HepG2 (cell line): Measurements from ENCODE around the gene KIRREL3. TPM values are rescaled to one million over a fixed set of nuclear protein-coding genes. Genes with fewer than 3 reads are reported as not detected.

ENCODE experiments used
- ATAC-seq: fragments of 200-7000 bp; cut with Tn5 transposase; 3 replicates; pipeline ENCODE4 v1.9.1; 2020; ENCODE audit warnings: mild to moderate bottlenecking, moderate library complexity
- BruUV-seq: library from RNA; stranded (reverse); fragments of 400-500 nt; replicated peaks from 2 replicates; lab custom pipeline; 2021; lab: Mats Ljungman, UMichigan
- CTCF ChIA-PET: fragments of 300-600 bp; formaldehyde crosslinking; extraction: SDS; loops from one replicate; lab custom pipeline; 2021; ENCODE audit warnings: low total read pairs, inconsistent platforms, low intra/inter-chr PET ratio; lab: Yijun Ruan, JAX
- POLR2A ChIA-PET: fragments of 350-600 bp; sonication (Branson Sonifier 250); formaldehyde crosslinking; loops from one replicate; lab custom pipeline; 2020; ENCODE audit warnings: antibody characterized with exemption, inconsistent platforms; lab: Yijun Ruan, JAX
- DNase-seq: peaks from one replicate; pipeline ENCODE4 v3.0.0-alpha.2; 2015; ENCODE audit warnings: low spot score
- FAIRE-seq: peaks from 3 replicates; lab custom pipeline; 2011; peaks lifted over from hg19 to GRCh38; lab: Jason Lieb, UNC
- H2AFZ ChIP-seq: one replicate; pipeline ENCODE4 v1.6.1; 2011; ENCODE audit warnings: low read length, inconsistent platforms
- H3K27ac ChIP-seq: fragments of 300-600 bp; 3 replicates; pipeline ENCODE4 v1.8.0; 2011; ENCODE audit warnings: mixed run types, mild to moderate bottlenecking, mixed read lengths, low read length, inconsistent platforms; ENCODE audit not compliant: insufficient read depth; ENCODE audit errors: extremely low read length
- H3K27me3 ChIP-seq, 2 experiments: fragments of 200-600 bp in 1 of 2; 2 replicates in 1 of 2; 3 replicates in 1 of 2; pipeline versions ENCODE4 v1.6.0 to v1.8.0; 2011; ENCODE audit warnings: low read length in 2 of 2, mild to moderate bottlenecking in 2 of 2, moderate library complexity in 2 of 2, inconsistent platforms in 1 of 2; ENCODE audit not compliant: insufficient read depth in 2 of 2, control insufficient read depth in 1 of 2
- H3K36me3 ChIP-seq, 2 experiments: fragments of 200-600 bp in 1 of 2; replicated peaks in 1 of 2; 2 replicates in 1 of 2; 3 replicates in 1 of 2; pipeline versions ENCODE4 v1.5.1 to v1.8.0; 2011; ENCODE audit warnings: low read length in 2 of 2, inconsistent platforms in 1 of 2; ENCODE audit not compliant: insufficient read depth in 2 of 2, control insufficient read depth in 1 of 2
- H3K4me1 ChIP-seq: 2 replicates; pipeline ENCODE4 v1.5.1; 2012; ENCODE audit warnings: low read length, inconsistent platforms; ENCODE audit not compliant: insufficient read depth
- H3K4me2 ChIP-seq: 2 replicates; pipeline ENCODE4 v1.6.0; 2011; ENCODE audit warnings: low read depth, low read length, inconsistent platforms
- H3K4me3 ChIP-seq, 3 experiments: fragments of 200-600 bp in 1 of 3; sonication (generic), shearing (Covaris generic) in 1 of 3; replicated peaks in 1 of 3; 2 replicates each; pipeline ENCODE4 v1.5.1; 2011 to 2016; ENCODE audit warnings: low read length in 3 of 3, inconsistent platforms in 2 of 3, low read depth in 2 of 3, mild to moderate bottlenecking in 2 of 3, control low read depth in 1 of 3, mixed read lengths in 1 of 3; ENCODE audit not compliant: insufficient read depth in 1 of 3
- H3K79me2 ChIP-seq: one replicate; pipeline ENCODE4 v1.6.1; 2011; ENCODE audit warnings: low read length, inconsistent platforms; ENCODE audit not compliant: insufficient read depth
- H3K9ac ChIP-seq: 2 replicates; pipeline ENCODE4 v1.6.0; 2011; ENCODE audit warnings: mild to moderate bottlenecking, low read depth, low read length, inconsistent platforms; ENCODE audit not compliant: insufficient read depth
- H3K9me3 ChIP-seq: 2 replicates; pipeline ENCODE4 v1.5.1; 2012; ENCODE audit warnings: mild to moderate bottlenecking, low read length
- H4K20me1 ChIP-seq: 2 replicates; pipeline ENCODE4 v1.6.0; 2011; ENCODE audit warnings: inconsistent platforms, mild to moderate bottlenecking, low read length, moderate library complexity; ENCODE audit not compliant: insufficient read depth
- ARNT ChIP-seq: fragments of 450-650 bp; IDR thresholded peaks from 2 replicates; pipeline ENCODE4 v1.6.1; 2017
- BHLHE40 ChIP-seq: IDR thresholded peaks from 2 replicates; pipeline ENCODE4 v1.6.1; 2011; ENCODE audit warnings: low read length, improper control_type of control experiment
- CBX2 ChIP-seq, 2 experiments: fragments of 200-600 bp in 1 of 2; sonication (generic); formaldehyde crosslinking in 1 of 2; IDR thresholded peaks; 2 replicates each; pipeline versions ENCODE4 v1.7.0 to v1.8.1; 2018 to 2022; ENCODE audit warnings: low read depth in 2 of 2, low read length in 1 of 2, mild to moderate bottlenecking in 1 of 2, missing genetic modification reagents in 1 of 2
- HBP1 ChIP-seq: IDR thresholded peaks from 2 replicates; pipeline ENCODE4 v1.6.1; 2016; ENCODE audit warnings: low read depth, control low read depth
- HMGXB4 ChIP-seq, 2 experiments: sonication (generic) in 1 of 2; formaldehyde crosslinking in 1 of 2; IDR thresholded peaks; 2 replicates each; pipeline versions ENCODE4 v1.4.0 to v1.6.1; 2018 to 2020; ENCODE audit warnings: missing genetic modification reagents in 2 of 2, borderline replicate concordance in 1 of 2, low read depth in 1 of 2, mild to moderate bottlenecking in 1 of 2, missing biosample characterization in 1 of 2
- KDM1A ChIP-seq: IDR thresholded peaks from 2 replicates; pipeline ENCODE4 v1.6.1; 2016; ENCODE audit warnings: missing compliant biosample characterization
- POLR2A ChIP-seq, 2 experiments: IDR thresholded peaks; 2 replicates each; pipeline ENCODE4 v1.6.1; 2011; ENCODE audit warnings: low read depth in 2 of 2, low read length in 2 of 2, mild to moderate bottlenecking in 1 of 2, moderate library complexity in 1 of 2; ENCODE audit not compliant: insufficient read depth in 1 of 2
- RORA ChIP-seq: sonication (generic); formaldehyde crosslinking; IDR thresholded peaks from 2 replicates; pipeline ENCODE4 v1.5.0; 2020; ENCODE audit warnings: mild to moderate bottlenecking, missing genetic modification reagents, moderate library complexity
- THRA ChIP-seq: sonication (generic); formaldehyde crosslinking; IDR thresholded peaks from 2 replicates; pipeline ENCODE4 v1.4.0; 2020; ENCODE audit warnings: missing genetic modification reagents, borderline replicate concordance
- XBP1 ChIP-seq: sonication (generic); formaldehyde crosslinking; IDR thresholded peaks from 2 replicates; pipeline ENCODE4 v1.5.0; 2020; ENCODE audit warnings: missing genetic modification reagents
- XRCC5 ChIP-seq: fragments of 200-400 bp; formaldehyde crosslinking; optimal IDR thresholded peaks from 2 replicates; pipeline ENCODE3; 2017; ENCODE audit warnings: mild to moderate bottlenecking, low read length
- ZC3H4 ChIP-seq: sonication (generic); formaldehyde crosslinking; IDR thresholded peaks from 2 replicates; pipeline ENCODE4 v1.4.0; 2020; ENCODE audit warnings: missing genetic modification reagents, borderline replicate concordance
- ZNF460 ChIP-seq: sonication (generic); formaldehyde crosslinking; IDR thresholded peaks from 2 replicates; pipeline ENCODE4 v1.5.1; 2020; ENCODE audit warnings: missing genetic modification reagents, mild to moderate bottlenecking, borderline replicate concordance
- ZNF503 ChIP-seq: sonication (generic); formaldehyde crosslinking; IDR thresholded peaks from 2 replicates; pipeline ENCODE4 v1.4.0; 2020; ENCODE audit warnings: missing genetic modification reagents
- ZNF513 ChIP-seq: sonication (generic); formaldehyde crosslinking; conservative IDR thresholded peaks from 2 replicates; pipeline ENCODE4 v1.5.0; 2020; ENCODE audit warnings: missing genetic modification reagents
- ZNF577 ChIP-seq: sonication (generic); formaldehyde crosslinking; IDR thresholded peaks from 2 replicates; pipeline ENCODE4 v1.4.0; 2020; ENCODE audit warnings: mild to moderate bottlenecking, low read depth, missing genetic modification reagents, borderline replicate concordance
- WGBS: methylation state at CpG from one replicate; pipeline ENCODE4 v1.1.6; 2017; ENCODE audit warnings: low lambda C conversion rate; 5-methylcytosine and 5-hydroxymethylcytosine counted together
- in situ Hi-C: cut with HindIII; loops from 2 replicates; pipeline ENCODE4 v1.10.0; 2017; ENCODE audit warnings: low pct_unique_long_range_greater_than_20kb; ENCODE audit not compliant: extremely low pct_ligation_motif_present
- intact Hi-C: fragments of 100-400 bp; cut with micrococcal nuclease; formaldehyde crosslinking; loops from one replicate; pipeline ENCODE4 v1.10.0; 2022; ENCODE audit not compliant: unreplicated experiment
- polyA plus RNA-seq, 8 experiments: library from polyadenylated mRNA; depleted of rRNA in 3 of 8; stranded (reverse) in 7 of 8; unstranded in 1 of 8; fragments of >200 nt; fragmentation: Illumina TruSeq in 4 of 8; extraction: Trizol in 4 of 8; gene quantifications; 2 replicates each; pipeline versions ENCODE4 v1.2.1 to v1.2.3, GENCODE V29; 2011 to 2016; ENCODE audit warnings: low read depth in 4 of 8, missing spikeins in 1 of 8, mixed read lengths in 1 of 8; ENCODE audit not compliant: insufficient read depth in 1 of 8
- total RNA-seq, 5 experiments: library from RNA; depleted of rRNA; stranded (reverse); fragments of >200 nt; fragmentation: Illumina TruSeq; extraction: Trizol; gene quantifications; 2 replicates each; pipeline ENCODE4 v1.2.3, GENCODE V29; 2016; ENCODE audit warnings: low read depth in 1 of 5

The KIRREL3 gene
- total and polyA plus RNA-seq, 2 of the 13 experiments (the other 11 are each of a cell fraction or from before 2014, with no cell fraction given) = not detected

GRCh38 chr11:126525216-126525615, 475.4 kb downstream of the KIRREL3 start:
- no TSS peak for BruUV-seq
- ATAC-seq (no peak), FAIRE-seq (no peak), DNase-seq (no peak)
- POLR2A ChIA-PET = no interaction called here
- Histone ChIP-seq H3K27ac (no peak overlapping the region), H4K20me1 (no peaks in the 10 kb centered on the region), H3K4me1 (no peaks in the 10 kb centered on the region), H3K4me3 (no peak overlapping the region), H3K9ac (no peak overlapping the region), H3K27me3 (peaks cover 1 to 52% of the 10 kb centered on the region in 2 experiments; a peak in 4 of 5 replicates), H2AFZ (no peak overlapping the region), H3K9me3 (no peaks in the 10 kb centered on the region), H3K79me2 (no peaks in the 10 kb centered on the region), H3K4me2 (no peak overlapping the region), H3K36me3 (no peaks in the 10 kb centered on the region)
- in situ Hi-C loops (no loop called here), intact Hi-C loops (no loop called here)
- CTCF ChIA-PET = no interaction called here
- 19% methylated on average over 4 of the region's 10 CpGs for WGBS
- TF ChIP-seq KDM1A (CRISPR knock-in tag) = no peak
- TF ChIP-seq XBP1 (CRISPR knock-in tag) = no peak
- TF ChIP-seq ARNT = no peak
- TF ChIP-seq ZC3H4 (CRISPR knock-in tag) = no peak
- no peak for TF ChIP-seq ZNF513 (CRISPR knock-in tag)
- no peak for TF ChIP-seq ZNF460
- TF ChIP-seq HMGXB4 (CRISPR knock-in tag; IDR thresholded peaks at IDR 0.05; ENCODE audit: borderline replicate concordance in 1 of 2, low read depth in 1 of 2) = no peak
- TF ChIP-seq CBX2 (IDR thresholded peaks at IDR 0.05; ENCODE audit: low read depth, low read length) = no peak
- TF ChIP-seq CBX2 (CRISPR knock-in tag; IDR thresholded peaks at IDR 0.05; ENCODE audit: low read depth) = no peak
- TF ChIP-seq POLR2A (IDR thresholded peaks at IDR 0.05; ENCODE audit: insufficient read depth in 1 of 2, low read depth in 2 of 2, low read length in 2 of 2) = no peak
- TF ChIP-seq XRCC5 = no peak
- no peak for TF ChIP-seq ZNF577
- TF ChIP-seq HBP1 (CRISPR knock-in tag) = no peak
- no peak for TF ChIP-seq BHLHE40
- no peak for TF ChIP-seq RORA (CRISPR knock-in tag)
- no peak for TF ChIP-seq ZNF503 (CRISPR knock-in tag)
- TF ChIP-seq THRA (CRISPR knock-in tag) = no peak
